ENCODE data around the gene HDAC4. TPM values are rescaled to one million over a fixed set of nuclear protein-coding genes. Genes with fewer than 3 reads are reported as not detected.

The HDAC4 gene
- total RNA-seq, 1 experiment from 2014 or later: 21.8 TPM

DNA sequence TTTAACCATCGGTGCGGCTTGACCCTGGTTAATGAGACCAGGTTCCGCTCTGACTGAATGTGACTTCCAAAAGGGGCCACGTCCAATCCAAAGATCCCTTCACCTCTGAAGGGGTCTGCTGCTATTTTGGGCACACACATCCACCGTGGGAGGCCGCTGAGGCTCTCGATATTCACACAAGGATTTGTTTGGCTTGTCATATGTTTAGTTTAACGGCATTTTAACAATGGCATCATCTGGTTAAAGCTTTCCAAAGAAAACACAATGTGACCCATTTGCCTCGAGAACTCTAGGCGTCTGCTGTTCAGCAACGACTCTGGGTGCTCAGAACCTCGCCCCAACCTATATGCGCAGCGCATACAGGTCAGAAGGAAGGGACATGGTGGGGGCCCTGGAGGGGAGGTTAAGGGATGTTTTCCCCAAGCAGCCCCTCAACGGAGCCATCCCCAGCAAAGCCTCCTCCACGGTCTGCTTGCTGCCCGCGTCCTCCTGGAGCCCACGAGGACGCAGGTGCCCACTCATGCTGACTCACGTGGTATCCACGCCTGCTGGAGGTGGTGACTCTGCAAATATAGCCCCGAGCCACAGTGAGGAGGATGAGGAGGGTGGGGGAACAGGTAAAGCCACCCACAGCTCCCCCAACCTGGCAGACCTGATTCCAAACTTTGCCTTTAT is 260.3 kb downstream of the HDAC4 start:
- no TSS peak for BruUV-seq (replicated peaks)
- Mint-ChIP-seq H3K4me3 (ENCODE audit: unreplicated experiment) (no peak overlapping the region), H3K4me1 (ENCODE audit: insufficient read depth, unreplicated experiment) (no peaks in the 10 kb centered on the region), H3K36me3 (ENCODE audit: insufficient read depth, unreplicated experiment) (peaks cover 36% of the 10 kb centered on the region), H3K27me3 (ENCODE audit: insufficient read depth, unreplicated experiment) (no peaks in the 10 kb centered on the region), H3K27ac (ENCODE audit: low read depth, unreplicated experiment) (no peak overlapping the region), H3K9me3 (ENCODE audit: unreplicated experiment) (no peaks in the 10 kb centered on the region)
- ChIA-PET CTCF (interaction anchor here (0.6 to 0.7 kb wide), 2 partner anchors 130 to 287 kb away, joined by 3 read pairs; no protein-coding TSS in a partner anchor), POLR2A (no interaction called here)
- no peak for DNase-seq (ENCODE audit: unreplicated experiment)
- intact Hi-C loops (cut with micrococcal nuclease): no loop called here
- TF ChIP-seq, protein P1, sequence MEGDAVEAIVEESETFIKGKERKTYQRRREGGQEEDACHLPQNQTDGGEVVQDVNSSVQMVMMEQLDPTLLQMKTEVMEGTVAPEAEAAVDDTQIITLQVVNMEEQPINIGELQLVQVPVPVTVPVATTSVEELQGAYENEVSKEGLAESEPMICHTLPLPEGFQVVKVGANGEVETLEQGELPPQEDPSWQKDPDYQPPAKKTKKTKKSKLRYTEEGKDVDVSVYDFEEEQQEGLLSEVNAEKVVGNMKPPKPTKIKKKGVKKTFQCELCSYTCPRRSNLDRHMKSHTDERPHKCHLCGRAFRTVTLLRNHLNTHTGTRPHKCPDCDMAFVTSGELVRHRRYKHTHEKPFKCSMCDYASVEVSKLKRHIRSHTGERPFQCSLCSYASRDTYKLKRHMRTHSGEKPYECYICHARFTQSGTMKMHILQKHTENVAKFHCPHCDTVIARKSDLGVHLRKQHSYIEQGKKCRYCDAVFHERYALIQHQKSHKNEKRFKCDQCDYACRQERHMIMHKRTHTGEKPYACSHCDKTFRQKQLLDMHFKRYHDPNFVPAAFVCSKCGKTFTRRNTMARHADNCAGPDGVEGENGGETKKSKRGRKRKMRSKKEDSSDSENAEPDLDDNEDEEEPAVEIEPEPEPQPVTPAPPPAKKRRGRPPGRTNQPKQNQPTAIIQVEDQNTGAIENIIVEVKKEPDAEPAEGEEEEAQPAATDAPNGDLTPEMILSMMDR (IDR thresholded peaks at IDR 0.05; ENCODE audit: unreplicated experiment): no peak

DNA sequence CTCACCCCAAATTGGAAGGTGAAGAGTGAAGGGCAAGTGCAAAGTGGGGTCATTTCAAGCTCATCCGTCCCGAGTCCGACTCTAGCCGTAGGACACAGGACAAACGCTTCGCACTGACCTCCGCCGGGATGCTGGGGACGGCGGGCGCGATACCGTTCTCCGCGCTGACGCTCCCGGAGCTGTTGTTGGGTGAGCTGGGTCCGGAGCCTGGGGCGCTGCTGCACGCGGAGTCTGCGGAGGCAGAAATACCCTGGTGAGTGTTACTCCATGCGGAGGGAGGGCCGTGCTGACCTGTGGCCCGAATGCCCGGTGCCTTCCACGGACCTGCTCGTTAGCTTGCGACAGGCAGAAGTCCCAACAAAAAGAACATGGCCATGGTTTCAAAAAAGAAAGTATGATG is 261.3 kb downstream of the HDAC4 start:
- intact Hi-C loops (cut with micrococcal nuclease): no loop called here
- no TSS peak for BruUV-seq (replicated peaks)
- no peak overlapping the region for H3K4me3 Mint-ChIP-seq (ENCODE audit: unreplicated experiment)
- H3K27me3 Mint-ChIP-seq (ENCODE audit: insufficient read depth, unreplicated experiment): no peaks in the 10 kb centered on the region
- no peaks in the 10 kb centered on the region for H3K4me1 Mint-ChIP-seq (ENCODE audit: insufficient read depth, unreplicated experiment)
- no peak for DNase-seq (ENCODE audit: unreplicated experiment)
- no peaks in the 10 kb centered on the region for H3K9me3 Mint-ChIP-seq (ENCODE audit: unreplicated experiment)
- H3K27ac Mint-ChIP-seq (ENCODE audit: low read depth, unreplicated experiment): no peak overlapping the region
- peaks cover 30% of the 10 kb centered on the region for H3K36me3 Mint-ChIP-seq (ENCODE audit: insufficient read depth, unreplicated experiment)
- TF ChIP-seq, protein P1 (IDR thresholded peaks at IDR 0.05; ENCODE audit: unreplicated experiment): no peak
- CTCF ChIA-PET: interaction anchor here (0.5 kb wide), 1 partner anchor 78 kb away, joined by 4 read pairs; no protein-coding TSS in a partner anchor
- POLR2A ChIA-PET: no interaction called here

DNA sequence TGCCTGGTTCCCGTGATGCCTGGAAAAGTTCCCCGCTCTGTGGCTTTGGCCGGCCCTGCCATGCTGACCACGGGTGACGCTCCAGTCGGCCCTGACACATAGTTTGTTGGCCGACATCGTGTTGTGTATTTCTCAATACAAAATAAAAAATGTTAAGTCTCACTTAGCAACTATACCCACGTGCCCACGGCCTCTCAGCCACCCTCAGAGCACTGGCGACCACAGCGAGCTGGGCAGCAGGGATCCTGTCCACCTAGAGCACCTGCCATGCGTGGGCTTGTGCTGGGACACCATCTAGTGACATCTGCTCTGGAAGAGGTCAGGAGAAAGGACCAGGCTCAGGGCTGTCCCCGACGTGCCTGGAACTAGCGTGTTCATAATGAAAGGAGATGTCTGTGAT is 261.7 kb downstream of the HDAC4 start:
- Mint-ChIP-seq H3K27ac (ENCODE audit: low read depth, unreplicated experiment) (no peak overlapping the region), H3K9me3 (ENCODE audit: unreplicated experiment) (no peaks in the 10 kb centered on the region), H3K36me3 (ENCODE audit: insufficient read depth, unreplicated experiment) (peaks cover 34% of the 10 kb centered on the region), H3K4me3 (ENCODE audit: unreplicated experiment) (no peak overlapping the region), H3K4me1 (ENCODE audit: insufficient read depth, unreplicated experiment) (no peaks in the 10 kb centered on the region), H3K27me3 (ENCODE audit: insufficient read depth, unreplicated experiment) (no peaks in the 10 kb centered on the region)
- TF ChIP-seq, protein P1 (IDR thresholded peaks at IDR 0.05; ENCODE audit: unreplicated experiment): no peak
- no TSS peak for BruUV-seq (replicated peaks)
- ChIA-PET POLR2A (no interaction called here), CTCF (interaction anchor here (0.6 kb wide), 1 partner anchor 29 kb away, joined by 3 read pairs; no protein-coding TSS in a partner anchor)
- no peak for DNase-seq (ENCODE audit: unreplicated experiment)
- intact Hi-C loops (cut with micrococcal nuclease): no loop called here

DNA sequence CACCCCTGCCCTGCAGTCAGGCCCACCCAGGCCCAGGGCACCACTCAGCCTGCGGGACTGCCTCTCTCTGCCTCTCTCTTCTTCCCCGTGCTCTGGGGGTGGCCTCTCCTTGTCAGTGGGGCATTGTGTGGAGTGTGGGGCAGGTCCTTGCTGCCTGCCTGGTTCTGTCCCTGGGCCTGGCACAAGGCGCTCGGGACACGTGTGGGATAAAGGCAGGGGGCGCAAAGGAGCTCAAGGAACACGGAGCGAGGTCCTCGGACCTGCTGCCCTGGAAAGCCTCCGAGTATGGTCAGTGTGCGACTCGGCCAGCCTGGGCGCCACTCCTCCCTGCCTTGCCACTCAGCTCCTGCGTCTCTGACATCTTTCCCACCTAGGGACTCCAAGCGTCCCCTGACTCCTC is 262.2 kb downstream of the HDAC4 start:
- POLR2A ChIA-PET: no interaction called here
- H3K27ac Mint-ChIP-seq (ENCODE audit: low read depth, unreplicated experiment): no peak overlapping the region
- TF ChIP-seq, protein P1 (IDR thresholded peaks at IDR 0.05; ENCODE audit: unreplicated experiment): no peak
- DNase-seq (ENCODE audit: unreplicated experiment): no peak
- peaks cover 34% of the 10 kb centered on the region for H3K36me3 Mint-ChIP-seq (ENCODE audit: insufficient read depth, unreplicated experiment)
- no peaks in the 10 kb centered on the region for H3K27me3 Mint-ChIP-seq (ENCODE audit: insufficient read depth, unreplicated experiment)
- no TSS peak for BruUV-seq (replicated peaks)
- intact Hi-C loops (cut with micrococcal nuclease): no loop called here
- no peak overlapping the region for H3K4me3 Mint-ChIP-seq (ENCODE audit: unreplicated experiment)
- CTCF ChIA-PET: interaction anchor here (0.6 kb wide), 1 partner anchor 28 kb away, joined by 3 read pairs; no protein-coding TSS in a partner anchor
- H3K9me3 Mint-ChIP-seq (ENCODE audit: unreplicated experiment): no peaks in the 10 kb centered on the region
- no peaks in the 10 kb centered on the region for H3K4me1 Mint-ChIP-seq (ENCODE audit: insufficient read depth, unreplicated experiment)
